MM.1S (cell line): ENCODE data around the gene CHST15.

Experiments used
- DNase-seq: peaks from one replicate; pipeline ENCODE4 v3.0.0-alpha.2; 2015
- H2AFZ ChIP-seq: fragments of 300-600 bp; sonication (generic); 2 replicates; pipeline ENCODE4 v1.6.0; 2016; ENCODE audit warnings: antibody characterized with exemption, low read length
- H3F3A ChIP-seq: fragments of 300-600 bp; sonication (generic); 2 replicates; pipeline ENCODE4 v1.6.1; 2016; ENCODE audit warnings: mild to moderate bottlenecking, antibody characterized with exemption, low read length, moderate library complexity, mixed read lengths; ENCODE audit not compliant: insufficient read depth
- H3K27ac ChIP-seq: fragments of 300-600 bp; sonication (generic); 2 replicates; pipeline ENCODE4 v1.5.1; 2016; ENCODE audit warnings: mild to moderate bottlenecking, low read length
- H3K27me3 ChIP-seq: fragments of 300-600 bp; sonication (generic); replicated peaks from 2 replicates; pipeline ENCODE4 v1.6.0; 2016; ENCODE audit warnings: low read length; ENCODE audit not compliant: insufficient read depth
- H3K36me3 ChIP-seq: fragments of 300-600 bp; sonication (generic); replicated peaks from 2 replicates; pipeline ENCODE4 v1.6.1; 2016; ENCODE audit warnings: mild to moderate bottlenecking, low read length, mixed read lengths; ENCODE audit not compliant: insufficient read depth
- H3K4me1 ChIP-seq: fragments of 300-600 bp; sonication (generic); 2 replicates; pipeline ENCODE4 v1.6.1; 2016; ENCODE audit warnings: low read length, mixed read lengths
- H3K4me2 ChIP-seq: fragments of 300-600 bp; sonication (generic); 2 replicates; pipeline ENCODE4 v1.6.0; 2016; ENCODE audit warnings: low read depth, low read length
- H3K4me3 ChIP-seq: fragments of 300-600 bp; sonication (generic); 2 replicates; pipeline ENCODE4 v1.5.1; 2016; ENCODE audit warnings: low read length, mixed read lengths
- H3K79me2 ChIP-seq: fragments of 300-600 bp; sonication (generic); 2 replicates; pipeline ENCODE4 v1.6.1; 2016; ENCODE audit warnings: mixed run types, low read length, mixed read lengths
- H3K9ac ChIP-seq: fragments of 300-600 bp; sonication (generic); 2 replicates; pipeline ENCODE4 v1.6.1; 2016; ENCODE audit warnings: low read length, mixed read lengths
- H3K9me2 ChIP-seq: fragments of 300-600 bp; sonication (generic); replicated peaks from 2 replicates; pipeline ENCODE4 v1.6.1; 2016; ENCODE audit warnings: mild to moderate bottlenecking, low read length, mixed read lengths; ENCODE audit not compliant: insufficient read depth
- H3K9me3 ChIP-seq: fragments of 300-600 bp; sonication (generic); replicated peaks from 2 replicates; pipeline ENCODE4 v1.6.1; 2016; ENCODE audit warnings: mild to moderate bottlenecking, low read length, mixed read lengths; ENCODE audit not compliant: insufficient read depth
- H4K20me1 ChIP-seq: fragments of 300-600 bp; sonication (generic); 2 replicates; pipeline ENCODE4 v1.6.1; 2016; ENCODE audit warnings: mild to moderate bottlenecking, low read length, moderate library complexity, mixed read lengths; ENCODE audit not compliant: insufficient read depth
- CTCF ChIP-seq: fragments of 300-600 bp; sonication (generic); IDR thresholded peaks from 2 replicates; pipeline ENCODE4 v1.5.1; 2016; ENCODE audit warnings: antibody characterized with exemption, low read length, mixed read lengths
- EZH2 ChIP-seq: fragments of 300-600 bp; sonication (generic); optimal IDR thresholded peaks from 2 replicates; pipeline ENCODE3; 2017; ENCODE audit warnings: low read depth, mild to moderate bottlenecking, antibody characterized with exemption, low read length, mixed read lengths
- EZH2phosphoT487 ChIP-seq: fragments of 300-600 bp; sonication (generic); IDR thresholded peaks from 2 replicates; pipeline ENCODE4 v1.6.1; 2018; ENCODE audit warnings: antibody characterized with exemption, low read length

The CHST15 gene

GRCh38 chr10:124009231-124010015, 84.0 kb downstream of the CHST15 start:
- Histone ChIP-seq H3K4me3 (no peak overlapping the region), H3K9ac (no peak overlapping the region), H3K27ac (no peak overlapping the region), H3K9me2 (no peaks in the 10 kb centered on the region), H3F3A (no peaks in the 10 kb centered on the region; the same call in 1 of the 2 replicates), H2AFZ (no peak overlapping the region), H3K27me3 (no peaks in the 10 kb centered on the region), H3K4me1 (no peaks in the 10 kb centered on the region), H3K4me2 (no peak overlapping the region), H3K79me2 (peaks cover 93% of the 10 kb centered on the region), H4K20me1 (peaks cover 34% of the 10 kb centered on the region), H3K36me3 (peaks cover 47% of the 10 kb centered on the region), H3K9me3 (no peaks in the 10 kb centered on the region)
- no peak for TF ChIP-seq EZH2phosphoT487
- TF ChIP-seq EZH2 = no peak
- no peak for TF ChIP-seq CTCF
- no peak for DNase-seq

GRCh38 chr10:124008681-124009080, 84.7 kb downstream of the CHST15 start:
- H3K9ac ChIP-seq = no peak overlapping the region
- no peaks in the 10 kb centered on the region for H3K27me3 ChIP-seq
- H3K4me1 ChIP-seq = no peaks in the 10 kb centered on the region
- H3K9me3 ChIP-seq = no peaks in the 10 kb centered on the region
- no peak overlapping the region for H3K4me2 ChIP-seq
- H3K4me3 ChIP-seq = no peak overlapping the region
- no peak overlapping the region for H2AFZ ChIP-seq
- no peak overlapping the region for H3K27ac ChIP-seq
- DNase-seq = no peak
- H3K79me2 ChIP-seq = peaks cover 93% of the 10 kb centered on the region
- no peak for TF ChIP-seq EZH2phosphoT487
- TF ChIP-seq EZH2 = no peak
- no peak for TF ChIP-seq CTCF
- H3K36me3 ChIP-seq = peaks cover 47% of the 10 kb centered on the region
- no peaks in the 10 kb centered on the region for H3K9me2 ChIP-seq
- no peaks in the 10 kb centered on the region; the same call in 1 of the 2 replicates for H3F3A ChIP-seq
- peaks cover 39% of the 10 kb centered on the region for H4K20me1 ChIP-seq

GRCh38 chr10:124008187-124008586, 85.2 kb downstream of the CHST15 start:
- H3K27me3 ChIP-seq = no peaks in the 10 kb centered on the region
- no peaks in the 10 kb centered on the region for H3K4me1 ChIP-seq
- no peak overlapping the region for H3K4me2 ChIP-seq
- no peak overlapping the region for H2AFZ ChIP-seq
- no peak overlapping the region for H3K27ac ChIP-seq
- H3K9me3 ChIP-seq = no peaks in the 10 kb centered on the region
- no peak overlapping the region for H3K4me3 ChIP-seq
- peaks cover 46% of the 10 kb centered on the region for H3K36me3 ChIP-seq
- no peak overlapping the region for H3K9ac ChIP-seq
- H3K9me2 ChIP-seq = no peaks in the 10 kb centered on the region
- TF ChIP-seq EZH2phosphoT487 = no peak
- TF ChIP-seq CTCF = no peak
- no peak for TF ChIP-seq EZH2
- DNase-seq = no peak
- H4K20me1 ChIP-seq = peaks cover 41% of the 10 kb centered on the region
- no peaks in the 10 kb centered on the region; the same call in 1 of the 2 replicates for H3F3A ChIP-seq
- peaks cover 89% of the 10 kb centered on the region for H3K79me2 ChIP-seq
